NCI-H510A treated with DMSO at 0.1 percent for 48 hours (cell line): ENCODE results near the gene RND1.
"Not testable (repeated sequence)": the region's sequence is repeated elsewhere in the genome, so short reads cannot be mapped to it uniquely, and the experiment has no call there.

ENCODE experiments used
- DNase-seq: peaks from one replicate; lab custom pipeline; 2025; lab: John Stamatoyannopoulos, UW

The RND1 gene

GRCh38 chr12:48865281-48866051 lies at the start of gene RND1:
Gene RND1, minus strand, starts transcription at chr12:48865870. Its CDS starts 103 bp downstream, at chr12:48865767.
- peak; percentile 96 for DNase-seq

GRCh38 chr12:48910196-48910595 lies 44.5 kb upstream of the RND1 start:
- no peak for DNase-seq

- DNase-seq: not testable (repeated sequence)
These were observed 44.0 kb upstream of the RND1 start for GRCh38 chr12:48909698-48910097.

- DNase-seq: no peak
These were observed 41.6 kb upstream of the RND1 start for GRCh38 chr12:48907245-48907644.

- no peak for DNase-seq
These were observed 38.3 kb upstream of the RND1 start for GRCh38 chr12:48903982-48904411.

GRCh38 chr12:48903363-48903981 lies 37.8 kb upstream of the RND1 start:
- no peak for DNase-seq

GRCh38 chr12:48901278-48901677 lies 35.6 kb upstream of the RND1 start:
- DNase-seq: no peak

GRCh38 chr12:48899651-48900050 lies 34.0 kb upstream of the RND1 start:
- no peak for DNase-seq

- no peak for DNase-seq
These were observed 28.6 kb upstream of the RND1 start for GRCh38 chr12:48894271-48894670.

GRCh38 chr12:48890657-48891418 lies 25.2 kb upstream of the RND1 start:
- peak; percentile 84 for DNase-seq

GRCh38 chr12:48889679-48890078 lies 24.0 kb upstream of the RND1 start:
- no peak for DNase-seq

GRCh38 chr12:48883305-48884161 lies 17.9 kb upstream of the RND1 start:
- DNase-seq: no peak

- DNase-seq: no peak
These were observed 17.3 kb upstream of the RND1 start for GRCh38 chr12:48882972-48883304.

GRCh38 chr12:48882315-48882687 lies 16.6 kb upstream of the RND1 start:
- DNase-seq: no peak

GRCh38 chr12:48881686-48882314 lies 16.1 kb upstream of the RND1 start:
- no peak for DNase-seq

GRCh38 chr12:48880647-48881046 lies 15.0 kb upstream of the RND1 start:
- no peak for DNase-seq

GRCh38 chr12:48878548-48878947 lies 12.9 kb upstream of the RND1 start:
- no peak for DNase-seq

GRCh38 chr12:48875944-48876515 lies 10.4 kb upstream of the RND1 start:
- DNase-seq: no peak

- DNase-seq: not testable (repeated sequence)
These were observed 7.9 kb upstream of the RND1 start for GRCh38 chr12:48873534-48873933.

GRCh38 chr12:48873096-48873495 lies 7.4 kb upstream of the RND1 start:
- DNase-seq: no peak

GRCh38 chr12:48869191-48869590 lies 3.5 kb upstream of the RND1 start:
- DNase-seq: no peak
